Measurements from ENCODE around the gene PITPNB.

PITPNB gene

GRCh38 chr22:27851974-27852746 lies 66.9 kb downstream of the PITPNB start:
- TF ChIP-seq, protein P1, sequence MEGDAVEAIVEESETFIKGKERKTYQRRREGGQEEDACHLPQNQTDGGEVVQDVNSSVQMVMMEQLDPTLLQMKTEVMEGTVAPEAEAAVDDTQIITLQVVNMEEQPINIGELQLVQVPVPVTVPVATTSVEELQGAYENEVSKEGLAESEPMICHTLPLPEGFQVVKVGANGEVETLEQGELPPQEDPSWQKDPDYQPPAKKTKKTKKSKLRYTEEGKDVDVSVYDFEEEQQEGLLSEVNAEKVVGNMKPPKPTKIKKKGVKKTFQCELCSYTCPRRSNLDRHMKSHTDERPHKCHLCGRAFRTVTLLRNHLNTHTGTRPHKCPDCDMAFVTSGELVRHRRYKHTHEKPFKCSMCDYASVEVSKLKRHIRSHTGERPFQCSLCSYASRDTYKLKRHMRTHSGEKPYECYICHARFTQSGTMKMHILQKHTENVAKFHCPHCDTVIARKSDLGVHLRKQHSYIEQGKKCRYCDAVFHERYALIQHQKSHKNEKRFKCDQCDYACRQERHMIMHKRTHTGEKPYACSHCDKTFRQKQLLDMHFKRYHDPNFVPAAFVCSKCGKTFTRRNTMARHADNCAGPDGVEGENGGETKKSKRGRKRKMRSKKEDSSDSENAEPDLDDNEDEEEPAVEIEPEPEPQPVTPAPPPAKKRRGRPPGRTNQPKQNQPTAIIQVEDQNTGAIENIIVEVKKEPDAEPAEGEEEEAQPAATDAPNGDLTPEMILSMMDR (IDR thresholded peaks at IDR 0.05; ENCODE audit: insufficient read depth, low read length, poor library complexity, severe bottlenecking): no peak
- no peaks in the 10 kb centered on the region for H3K27me3 ChIP-seq (replicated peaks; ENCODE audit: control insufficient read depth, insufficient read depth, low read length)
- H3K36me3 ChIP-seq (ENCODE audit: control insufficient read depth, insufficient read depth, low read length): peaks cover 28% of the 10 kb centered on the region
- H3K4me3 ChIP-seq (replicated peaks; ENCODE audit: low read depth, low read length): no peak overlapping the region
- DNase-seq (ENCODE audit: extremely low read depth, insufficient read length): no peak

GRCh38 chr22:27850000-27850521 lies 69.0 kb downstream of the PITPNB start:
- H3K27me3 ChIP-seq (replicated peaks; ENCODE audit: control insufficient read depth, insufficient read depth, low read length): no peaks in the 10 kb centered on the region
- no peak overlapping the region for H3K4me3 ChIP-seq (replicated peaks; ENCODE audit: low read depth, low read length)
- peaks cover 28% of the 10 kb centered on the region for H3K36me3 ChIP-seq (ENCODE audit: control insufficient read depth, insufficient read depth, low read length)
- TF ChIP-seq, protein P1 (IDR thresholded peaks at IDR 0.05; ENCODE audit: insufficient read depth, low read length, poor library complexity, severe bottlenecking): no peak
- DNase-seq (ENCODE audit: extremely low read depth, insufficient read length): no peak

DNA sequence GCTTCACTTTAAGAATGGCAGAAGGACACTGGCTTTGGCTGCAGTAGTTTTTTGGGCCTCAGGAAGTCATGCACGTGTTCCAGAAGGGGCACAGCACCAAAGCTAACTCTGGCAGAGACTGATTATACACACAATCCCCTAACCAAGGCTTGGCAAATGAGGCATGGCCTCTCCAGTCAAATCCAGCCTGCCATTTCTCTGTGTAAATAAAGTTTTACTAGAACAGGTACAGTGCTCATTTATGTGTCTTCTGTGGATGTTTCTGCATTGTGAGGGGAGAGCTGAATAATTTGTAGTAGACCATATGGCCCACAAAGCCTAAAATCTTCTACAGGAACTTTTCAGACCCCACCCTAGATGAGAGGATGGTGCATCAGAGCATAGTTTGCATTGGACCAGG lies 71.1 kb downstream of the PITPNB start:
- no peak for DNase-seq (ENCODE audit: extremely low read depth, insufficient read length)
- peaks cover 24% of the 10 kb centered on the region for H3K36me3 ChIP-seq (ENCODE audit: control insufficient read depth, insufficient read depth, low read length)

DNA sequence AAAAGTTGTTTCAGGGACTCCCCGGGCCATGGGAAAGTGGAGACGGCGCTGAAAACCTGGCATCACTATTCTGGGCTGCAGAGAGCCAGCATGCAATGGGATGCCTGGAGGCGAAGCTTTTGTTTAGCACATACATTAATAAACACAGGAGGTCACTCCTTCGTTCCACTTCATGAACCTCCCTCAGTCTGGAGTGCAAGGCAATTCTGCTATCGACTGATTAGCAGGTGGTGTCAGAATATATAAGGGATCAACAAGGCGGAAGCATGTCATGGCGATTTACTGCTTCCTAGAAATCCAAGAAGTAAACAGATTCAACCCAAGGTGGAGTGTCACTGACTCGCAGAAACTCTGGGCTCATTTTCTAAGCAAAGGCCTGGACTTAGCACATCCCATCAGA lies 72.1 kb downstream of the PITPNB start:
- no peaks in the 10 kb centered on the region for H3K27me3 ChIP-seq (replicated peaks; ENCODE audit: control insufficient read depth, insufficient read depth, low read length)
- peaks cover 22% of the 10 kb centered on the region for H3K36me3 ChIP-seq (ENCODE audit: control insufficient read depth, insufficient read depth, low read length)
- TF ChIP-seq, protein P1 (IDR thresholded peaks at IDR 0.05; ENCODE audit: insufficient read depth, low read length, poor library complexity, severe bottlenecking): no peak
- no peak for DNase-seq (ENCODE audit: extremely low read depth, insufficient read length)
- no peak overlapping the region for H3K4me3 ChIP-seq (replicated peaks; ENCODE audit: low read depth, low read length)

More for the DNA sequence above, 71.1 kb downstream of the PITPNB start:
- Histone ChIP-seq H3K27me3 (replicated peaks; ENCODE audit: control insufficient read depth, insufficient read depth, low read length) (no peaks in the 10 kb centered on the region), H3K4me3 (replicated peaks; ENCODE audit: low read depth, low read length) (no peak overlapping the region)
- TF ChIP-seq, protein P1 (IDR thresholded peaks at IDR 0.05; ENCODE audit: insufficient read depth, low read length, poor library complexity, severe bottlenecking): no peak

GRCh38 chr22:27846248-27846757 lies 72.8 kb downstream of the PITPNB start:
- Histone ChIP-seq H3K4me3 (replicated peaks; ENCODE audit: low read depth, low read length) (no peak overlapping the region), H3K36me3 (ENCODE audit: control insufficient read depth, insufficient read depth, low read length) (peaks cover 22% of the 10 kb centered on the region), H3K27me3 (replicated peaks; ENCODE audit: control insufficient read depth, insufficient read depth, low read length) (no peaks in the 10 kb centered on the region)
- TF ChIP-seq, protein P1 (IDR thresholded peaks at IDR 0.05; ENCODE audit: insufficient read depth, low read length, poor library complexity, severe bottlenecking): no peak
- DNase-seq (ENCODE audit: extremely low read depth, insufficient read length): no peak
